PC-3 (cell line): Measurements from ENCODE around the gene EXOC6B. TPM values are rescaled to one million over a fixed set of nuclear protein-coding genes. Genes with fewer than 3 reads are reported as not detected.

Source experiments
- ATAC-seq: fragments of 200-7000 bp; cut with Tn5 transposase; 2 replicates; pipeline ENCODE4 v1.9.1; 2020; ENCODE audit warnings: mild to moderate bottlenecking, moderate library complexity
- BruUV-seq: library from RNA; stranded (reverse); fragments of 400-500 nt; replicated peaks from 2 replicates; lab custom pipeline; 2021; lab: Mats Ljungman, UMichigan
- CTCF ChIA-PET: fragments of 300-600 bp; sonication (Branson Sonifier 250); formaldehyde crosslinking; loops from one replicate; lab custom pipeline; 2022; ENCODE audit warnings: antibody characterized with exemption; lab: Charles Lee
- POLR2A ChIA-PET: fragments of 300-600 bp; sonication (Branson Sonifier 250); formaldehyde crosslinking; loops from one replicate; lab custom pipeline; 2022; ENCODE audit warnings: antibody characterized with exemption; ENCODE audit not compliant: unreplicated experiment; lab: Charles Lee
- DNase-seq: peaks from one replicate; pipeline ENCODE4 v3.0.0-alpha.2; 2015
- H2AFZ ChIP-seq: fragments of 300-600 bp; sonication (generic); 2 replicates; pipeline ENCODE4 v1.6.0; 2016; ENCODE audit warnings: antibody characterized with exemption, low read length
- H3F3A ChIP-seq: fragments of 300-600 bp; sonication (generic); one replicate; pipeline ENCODE4 v1.6.0; 2017; ENCODE audit warnings: antibody characterized with exemption, low read length, control low read depth, mild to moderate bottlenecking; ENCODE audit not compliant: unreplicated experiment
- H3K27ac ChIP-seq: fragments of 300-600 bp; sonication (generic); 2 replicates; pipeline ENCODE4 v1.5.1; 2016; ENCODE audit warnings: mild to moderate bottlenecking, low read length
- H3K27me3 ChIP-seq: fragments of 300-600 bp; sonication (generic); 2 replicates; pipeline ENCODE4 v1.6.1; 2016; ENCODE audit warnings: low read length, mixed read lengths
- H3K36me3 ChIP-seq: fragments of 300-600 bp; sonication (generic); 2 replicates; pipeline ENCODE4 v1.6.1; 2016; ENCODE audit warnings: low read depth, mixed run types, low read length, mixed read lengths
- H3K4me1 ChIP-seq: fragments of 300-600 bp; sonication (generic); 2 replicates; pipeline ENCODE4 v1.5.1; 2016; ENCODE audit warnings: low read length; ENCODE audit not compliant: insufficient read depth
- H3K4me2 ChIP-seq: fragments of 300-600 bp; sonication (generic); 2 replicates; pipeline ENCODE4 v1.6.0; 2016; ENCODE audit warnings: low read length
- H3K4me3 ChIP-seq: fragments of 300-600 bp; sonication (generic); 2 replicates; pipeline ENCODE4 v1.5.1; 2016; ENCODE audit warnings: mild to moderate bottlenecking, low read length, mixed read lengths
- H3K79me2 ChIP-seq: fragments of 300-600 bp; sonication (generic); 2 replicates; pipeline ENCODE4 v1.6.1; 2017; ENCODE audit warnings: low read length, mixed read lengths
- H3K9ac ChIP-seq: fragments of 300-600 bp; sonication (generic); 2 replicates; pipeline ENCODE4 v1.6.0; 2016; ENCODE audit warnings: mild to moderate bottlenecking, low read length
- H3K9me2 ChIP-seq: fragments of 300-600 bp; sonication (generic); replicated peaks from 2 replicates; pipeline ENCODE4 v1.6.1; 2016; ENCODE audit warnings: mixed run types, low read length, mixed read lengths
- H3K9me3 ChIP-seq: fragments of 300-600 bp; sonication (generic); 2 replicates; pipeline ENCODE4 v1.6.1; 2016; ENCODE audit warnings: low read length, mixed read lengths
- H4K20me1 ChIP-seq: fragments of 300-600 bp; sonication (generic); 2 replicates; pipeline ENCODE4 v1.6.1; 2016; ENCODE audit warnings: low read length, mixed read lengths
- EZH2 ChIP-seq: fragments of 300-600 bp; sonication (generic); IDR thresholded peaks from one replicate; pipeline ENCODE4 v1.6.1; 2017; ENCODE audit warnings: antibody characterized with exemption, mild to moderate bottlenecking, low read length; ENCODE audit not compliant: unreplicated experiment
- EZH2phosphoT487 ChIP-seq: fragments of 300-600 bp; sonication (generic); IDR thresholded peaks from 2 replicates; pipeline ENCODE4 v1.6.1; 2018; ENCODE audit warnings: mild to moderate bottlenecking, antibody characterized with exemption, low read length, borderline replicate concordance
- intact Hi-C: fragments of 100-400 bp; cut with micrococcal nuclease; formaldehyde crosslinking; loops from 2 replicates; pipeline ENCODE4 v1.9.0; 2023
- total RNA-seq: library from RNA; depleted of rRNA; stranded (reverse); fragments of >200 nt; gene quantifications from 2 replicates; pipeline ENCODE4 v1.2.3, GENCODE V29; 2014
- TF ChIP-seq, protein P1 (sequence below): fragments of 300-600 bp; sonication (generic); conservative IDR thresholded peaks from 2 replicates; pipeline ENCODE4 v1.5.1; 2017; ENCODE audit warnings: antibody characterized with exemption, low read depth, mild to moderate bottlenecking, low read length

EXOC6B gene
- total RNA-seq, 1 experiment from 2014 or later: 13.9 TPM

DNA sequence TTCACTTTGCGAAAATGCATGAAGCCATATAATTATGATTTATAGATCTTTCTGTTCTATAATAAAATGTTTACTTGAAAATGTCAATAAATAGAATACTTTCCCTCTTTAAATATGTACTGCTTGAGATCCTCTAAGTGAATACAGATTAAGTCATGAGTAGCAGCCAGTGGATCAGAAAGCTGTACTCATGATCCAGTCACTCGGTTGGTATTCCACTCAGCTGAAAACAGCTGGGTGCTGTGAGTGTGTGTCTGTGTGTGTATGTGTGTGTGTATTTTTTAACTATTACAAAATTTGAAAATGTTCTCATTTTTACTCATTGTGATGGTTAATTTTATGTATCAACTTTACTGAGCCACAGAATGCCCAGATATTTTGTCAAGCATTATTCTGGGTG lies 536.5 kb downstream of the EXOC6B start:
- no peak for ATAC-seq
- no peaks in the 10 kb centered on the region for H3K27me3 ChIP-seq
- BruUV-seq: no TSS peak
- peak; percentile 26 for DNase-seq
- no peak overlapping the region for H3K9ac ChIP-seq
- peak overlapping the region; percentile 11; the same call in 1 of the 2 replicates for H3K4me2 ChIP-seq
- H3K9me2 ChIP-seq: no peaks in the 10 kb centered on the region
- H3K4me3 ChIP-seq: no peak overlapping the region
- no peaks in the 10 kb centered on the region for H3F3A ChIP-seq
- no peaks in the 10 kb centered on the region for H3K36me3 ChIP-seq
- no peaks in the 10 kb centered on the region for H4K20me1 ChIP-seq
- H3K27ac ChIP-seq: peak overlapping the region; percentile 63
- CTCF ChIA-PET: no interaction called here
- no peak overlapping the region for H2AFZ ChIP-seq
- peaks cover 30% of the 10 kb centered on the region for H3K4me1 ChIP-seq
- no peaks in the 10 kb centered on the region for H3K79me2 ChIP-seq
- POLR2A ChIA-PET: no interaction called here
- no peaks in the 10 kb centered on the region for H3K9me3 ChIP-seq
- intact Hi-C loops: no loop called here
- TF ChIP-seq EZH2 (no peak), EZH2phosphoT487 (no peak)
- TF ChIP-seq, protein P1, sequence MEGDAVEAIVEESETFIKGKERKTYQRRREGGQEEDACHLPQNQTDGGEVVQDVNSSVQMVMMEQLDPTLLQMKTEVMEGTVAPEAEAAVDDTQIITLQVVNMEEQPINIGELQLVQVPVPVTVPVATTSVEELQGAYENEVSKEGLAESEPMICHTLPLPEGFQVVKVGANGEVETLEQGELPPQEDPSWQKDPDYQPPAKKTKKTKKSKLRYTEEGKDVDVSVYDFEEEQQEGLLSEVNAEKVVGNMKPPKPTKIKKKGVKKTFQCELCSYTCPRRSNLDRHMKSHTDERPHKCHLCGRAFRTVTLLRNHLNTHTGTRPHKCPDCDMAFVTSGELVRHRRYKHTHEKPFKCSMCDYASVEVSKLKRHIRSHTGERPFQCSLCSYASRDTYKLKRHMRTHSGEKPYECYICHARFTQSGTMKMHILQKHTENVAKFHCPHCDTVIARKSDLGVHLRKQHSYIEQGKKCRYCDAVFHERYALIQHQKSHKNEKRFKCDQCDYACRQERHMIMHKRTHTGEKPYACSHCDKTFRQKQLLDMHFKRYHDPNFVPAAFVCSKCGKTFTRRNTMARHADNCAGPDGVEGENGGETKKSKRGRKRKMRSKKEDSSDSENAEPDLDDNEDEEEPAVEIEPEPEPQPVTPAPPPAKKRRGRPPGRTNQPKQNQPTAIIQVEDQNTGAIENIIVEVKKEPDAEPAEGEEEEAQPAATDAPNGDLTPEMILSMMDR: no peak

DNA sequence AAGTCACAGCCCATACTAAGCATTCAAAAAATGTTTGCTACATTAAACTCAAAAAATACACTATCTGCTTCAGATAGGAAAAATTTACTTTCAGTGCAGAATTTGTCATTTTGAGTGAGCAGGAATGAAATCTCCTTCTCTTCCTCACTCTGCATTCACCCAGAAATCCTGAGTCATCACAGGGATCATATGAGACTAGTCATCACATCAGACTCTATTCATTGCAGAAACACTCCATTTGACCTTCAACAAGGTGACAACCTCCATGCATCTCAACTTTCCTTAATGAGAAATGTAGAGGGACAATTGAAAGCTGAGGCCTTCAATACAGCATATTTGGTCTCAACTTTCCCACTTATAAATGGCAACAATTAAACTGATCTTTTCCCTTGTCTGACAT lies 547.8 kb downstream of the EXOC6B start:
- Histone ChIP-seq H3K4me2 (no peak overlapping the region), H4K20me1 (0 out of 2 replicates have a peak, but pooled peaks cover 2% of the 10 kb centered on the region), H3K27me3 (no peaks in the 10 kb centered on the region), H3K9ac (no peak overlapping the region), H3K4me1 (0 out of 2 replicates have a peak, but pooled peaks cover 6% of the 10 kb centered on the region), H3K36me3 (no peaks in the 10 kb centered on the region), H3K79me2 (no peaks in the 10 kb centered on the region), H3K9me3 (no peaks in the 10 kb centered on the region), H3K9me2 (no peaks in the 10 kb centered on the region), H3F3A (no peaks in the 10 kb centered on the region), H2AFZ (no peak overlapping the region), H3K4me3 (no peak overlapping the region), H3K27ac (no peak overlapping the region)
- TF ChIP-seq EZH2 (no peak), EZH2phosphoT487 (no peak)
- TF ChIP-seq, protein P1: no peak
- DNase-seq (peak; percentile 31), ATAC-seq (no peak)
- ChIA-PET CTCF (no interaction called here), POLR2A (no interaction called here)
- no TSS peak for BruUV-seq
- intact Hi-C loops: no loop called here

DNA sequence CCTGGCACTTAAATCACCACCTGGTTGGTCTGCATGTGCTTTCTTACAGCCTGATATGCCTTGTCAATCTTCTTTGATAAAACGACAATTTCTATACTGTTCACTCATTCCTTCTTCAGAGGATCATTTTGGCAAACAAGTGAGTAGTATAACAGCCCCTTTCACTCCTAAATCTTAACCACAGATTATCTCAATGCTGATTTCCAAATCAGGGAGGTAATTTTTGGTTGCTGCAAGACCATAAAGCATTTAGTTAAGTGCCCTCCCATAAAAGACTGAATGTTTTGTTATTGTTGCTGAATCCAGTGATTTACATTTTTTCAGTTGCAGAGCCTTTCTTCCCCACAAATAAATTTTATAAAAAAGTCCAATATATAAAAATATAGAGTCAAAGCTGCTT lies 549.0 kb downstream of the EXOC6B start:
- ATAC-seq (no peak), DNase-seq (no peak)
- Histone ChIP-seq H3K4me2 (no peak overlapping the region), H3K9ac (no peak overlapping the region), H3K4me1 (0 out of 2 replicates have a peak, but pooled peaks cover 6% of the 10 kb centered on the region), H3F3A (no peaks in the 10 kb centered on the region), H3K79me2 (no peaks in the 10 kb centered on the region), H3K36me3 (no peaks in the 10 kb centered on the region), H3K27me3 (no peaks in the 10 kb centered on the region), H3K9me2 (no peaks in the 10 kb centered on the region), H4K20me1 (no peaks in the 10 kb centered on the region), H2AFZ (no peak overlapping the region), H3K9me3 (no peaks in the 10 kb centered on the region), H3K27ac (no peak overlapping the region), H3K4me3 (no peak overlapping the region)
- CTCF ChIA-PET: no interaction called here
- POLR2A ChIA-PET: interaction anchor here (0.6 kb wide), 1 partner anchor 126 kb away, joined by 4 read pairs; no protein-coding TSS in a partner anchor
- intact Hi-C loops: no loop called here
- BruUV-seq: no TSS peak
- no peak for TF ChIP-seq EZH2
- TF ChIP-seq, protein P1: no peak
- TF ChIP-seq EZH2phosphoT487: no peak
